ENCODE results near the gene C16orf74.

C16orf74 gene

GRCh38 chr16:85750146-85750826 lies 610 bp downstream of the C16orf74 start:
- DNase-seq = peak in 4 of 58 donors; percentile 11 to 61 (median 20)

GRCh38 chr16:85749771-85750145 lies 1.1 kb downstream of the C16orf74 start:
- no peak for DNase-seq

- DNase-seq = no peak
Measured at GRCh38 chr16:85746460-85747215, 4.3 kb downstream of the C16orf74 start.

GRCh38 chr16:85738923-85739715 lies 11.8 kb downstream of the C16orf74 start:
- DNase-seq = no peak

- DNase-seq = no peak
Measured at GRCh38 chr16:85736921-85737320, 14.0 kb downstream of the C16orf74 start.

GRCh38 chr16:85735946-85736345 lies 14.9 kb downstream of the C16orf74 start:
- DNase-seq = no peak

- no peak for DNase-seq
Measured at GRCh38 chr16:85735225-85735635, 15.7 kb downstream of the C16orf74 start.

- DNase-seq = no peak
Measured at GRCh38 chr16:85734311-85735017, 16.4 kb downstream of the C16orf74 start.

GRCh38 chr16:85733839-85734170 lies 17.1 kb downstream of the C16orf74 start:
- no peak for DNase-seq

GRCh38 chr16:85733155-85733838 lies 17.6 kb downstream of the C16orf74 start:
- no peak for DNase-seq

GRCh38 chr16:85731179-85731578 lies 19.7 kb downstream of the C16orf74 start:
- no peak for DNase-seq

GRCh38 chr16:85730186-85730465 lies 20.8 kb downstream of the C16orf74 start:
- no peak for DNase-seq

GRCh38 chr16:85729452-85730185 lies 21.3 kb downstream of the C16orf74 start:
- no peak for DNase-seq

- no peak for DNase-seq
Measured at GRCh38 chr16:85728879-85729278, 22.0 kb downstream of the C16orf74 start.

GRCh38 chr16:85724936-85725335 lies 26.0 kb downstream of the C16orf74 start:
- no peak for DNase-seq

GRCh38 chr16:85724126-85724879 lies 26.6 kb downstream of the C16orf74 start:
- no peak for DNase-seq

GRCh38 chr16:85722128-85722893 lies 28.6 kb downstream of the C16orf74 start:
- DNase-seq = peak in 17 of 58 donors; percentile 6 to 47 (median 15)

- no peak for DNase-seq
Measured at GRCh38 chr16:85720302-85720637, 30.6 kb downstream of the C16orf74 start.

Data from anterior cingulate cortex (tissue), 58 donors.